Neural progenitor cell (in vitro differentiated cells): ENCODE data around the gene MED9.

ENCODE experiments used
- EZH2 ChIP-seq: fragments of 200-600 bp; sonication (generic); IDR thresholded peaks from 2 replicates; pipeline ENCODE4 v1.6.1; 2017; ENCODE audit warnings: antibody characterized with exemption, mild to moderate bottlenecking, moderate library complexity
- EZH2phosphoT487 ChIP-seq: fragments of 200-600 bp; sonication (generic); IDR thresholded peaks from 2 replicates; pipeline ENCODE4 v1.6.1; 2017; ENCODE audit warnings: antibody characterized with exemption
- TF ChIP-seq, protein P1 (sequence below): fragments of 200-600 bp; sonication (generic); IDR thresholded peaks from 2 replicates; pipeline ENCODE4 v1.5.1; 2017; ENCODE audit warnings: antibody characterized with exemption, mild to moderate bottlenecking

DNA sequence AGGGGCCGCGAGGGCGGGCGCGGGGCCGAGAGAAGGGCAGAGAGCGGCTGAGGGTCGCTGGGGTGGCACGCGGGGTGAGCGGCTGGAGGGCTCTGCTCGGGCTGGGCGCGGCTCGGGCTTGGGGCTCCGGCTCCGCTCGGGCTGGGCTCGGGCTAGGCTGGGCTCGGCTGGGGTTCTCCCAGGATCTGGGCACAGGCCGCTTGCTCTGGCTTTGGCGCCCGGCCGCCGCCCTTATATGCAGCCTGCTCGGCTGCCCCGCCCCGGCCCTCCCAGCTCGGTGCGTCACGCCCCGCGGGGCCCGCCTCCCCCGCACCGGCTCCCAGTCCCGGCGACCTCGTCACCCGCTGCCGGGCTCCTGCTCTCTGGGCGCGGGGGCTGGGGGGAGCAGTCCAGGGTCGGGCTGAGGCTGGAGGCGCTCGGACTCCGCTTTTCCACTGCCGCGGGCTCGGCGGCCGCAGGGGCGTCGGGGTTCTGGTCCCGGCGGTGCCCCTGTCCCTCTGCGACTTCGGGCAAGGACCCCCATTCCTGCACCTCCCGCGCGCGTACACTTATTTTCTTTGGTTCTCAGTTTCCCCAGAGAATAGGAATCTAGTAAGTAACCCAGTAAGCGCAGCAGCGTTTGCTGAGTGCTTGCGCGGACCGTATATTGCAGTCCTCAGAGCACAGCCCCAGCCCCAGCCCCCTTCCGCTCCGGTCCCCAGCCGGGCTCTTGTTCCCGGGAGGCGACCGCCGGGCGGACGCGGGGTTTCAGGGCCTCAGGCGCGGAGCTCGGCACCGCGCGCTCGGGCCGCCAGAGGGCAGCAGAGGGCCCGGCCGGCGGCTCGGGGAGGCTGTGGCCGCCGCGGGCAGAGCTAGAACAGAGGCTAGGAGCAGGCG lies 19.6 kb downstream of the MED9 start, which contains the start of gene RASD1:
- TF ChIP-seq, protein P1, sequence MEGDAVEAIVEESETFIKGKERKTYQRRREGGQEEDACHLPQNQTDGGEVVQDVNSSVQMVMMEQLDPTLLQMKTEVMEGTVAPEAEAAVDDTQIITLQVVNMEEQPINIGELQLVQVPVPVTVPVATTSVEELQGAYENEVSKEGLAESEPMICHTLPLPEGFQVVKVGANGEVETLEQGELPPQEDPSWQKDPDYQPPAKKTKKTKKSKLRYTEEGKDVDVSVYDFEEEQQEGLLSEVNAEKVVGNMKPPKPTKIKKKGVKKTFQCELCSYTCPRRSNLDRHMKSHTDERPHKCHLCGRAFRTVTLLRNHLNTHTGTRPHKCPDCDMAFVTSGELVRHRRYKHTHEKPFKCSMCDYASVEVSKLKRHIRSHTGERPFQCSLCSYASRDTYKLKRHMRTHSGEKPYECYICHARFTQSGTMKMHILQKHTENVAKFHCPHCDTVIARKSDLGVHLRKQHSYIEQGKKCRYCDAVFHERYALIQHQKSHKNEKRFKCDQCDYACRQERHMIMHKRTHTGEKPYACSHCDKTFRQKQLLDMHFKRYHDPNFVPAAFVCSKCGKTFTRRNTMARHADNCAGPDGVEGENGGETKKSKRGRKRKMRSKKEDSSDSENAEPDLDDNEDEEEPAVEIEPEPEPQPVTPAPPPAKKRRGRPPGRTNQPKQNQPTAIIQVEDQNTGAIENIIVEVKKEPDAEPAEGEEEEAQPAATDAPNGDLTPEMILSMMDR = peak; percentile 90
- TF ChIP-seq EZH2 (no peak), EZH2phosphoT487 (peak; percentile 13)
